Neural cell (in vitro differentiated cells): Measurements from ENCODE around the gene GSG1. TPM values are rescaled to one million over a fixed set of nuclear protein-coding genes. Genes with fewer than 3 reads are reported as not detected.

Experiments used
- H2AFZ ChIP-seq: fragments of 200-600, 300-800 bp; sonication (generic), shearing (Covaris generic); 2 replicates; pipeline ENCODE4 v1.6.0; 2014; ENCODE audit warnings: low read depth, mild to moderate bottlenecking, antibody characterized with exemption, low read length, moderate library complexity
- H3F3A ChIP-seq: fragments of 200-600 bp; shearing (Covaris generic); 2 replicates; pipeline ENCODE4 v1.6.1; 2016; ENCODE audit warnings: mild to moderate bottlenecking, moderate library complexity, mixed read lengths, antibody characterized with exemption, low read length; ENCODE audit not compliant: insufficient read depth, poor library complexity, severe bottlenecking
- H3K27ac ChIP-seq: fragments of 200-600, 300-800 bp; sonication (generic), shearing (Covaris generic); 2 replicates; pipeline ENCODE4 v1.5.1; 2014; ENCODE audit warnings: mild to moderate bottlenecking, low read length, moderate library complexity
- H3K27me3 ChIP-seq: fragments of 300-800, 200-600 bp; sonication (generic), shearing (Covaris generic); 2 replicates; pipeline ENCODE4 v1.6.0; 2014; ENCODE audit warnings: mild to moderate bottlenecking, low read depth, low read length, moderate library complexity; ENCODE audit not compliant: insufficient read depth
- H3K36me3 ChIP-seq: fragments of 300-800, 200-600 bp; sonication (generic), shearing (Covaris generic); 2 replicates; pipeline ENCODE4 v1.5.1; 2014; ENCODE audit warnings: mild to moderate bottlenecking, antibody characterized with exemption, low read length, moderate library complexity; ENCODE audit not compliant: insufficient read depth
- H3K4me2 ChIP-seq: fragments of 300-800, 200-600 bp; sonication (generic), shearing (Covaris generic); 2 replicates; pipeline ENCODE4 v1.6.0; 2014; ENCODE audit warnings: mild to moderate bottlenecking, low read length
- H3K4me3 ChIP-seq: fragments of 300-800, 200-600 bp; sonication (generic), shearing (Covaris generic); 2 replicates; pipeline ENCODE4 v1.5.1; 2014; ENCODE audit warnings: mild to moderate bottlenecking, low read length, moderate library complexity
- H3K79me2 ChIP-seq: fragments of 200-600 bp; shearing (Covaris generic); replicated peaks from 2 replicates; pipeline ENCODE4 v1.6.0; 2014; ENCODE audit warnings: mild to moderate bottlenecking, low read length, moderate library complexity; ENCODE audit not compliant: insufficient read depth
- H3K9ac ChIP-seq: fragments of 300-800, 200-600 bp; sonication (generic), shearing (Covaris generic); 2 replicates; pipeline ENCODE4 v1.6.1; 2016; ENCODE audit warnings: mild to moderate bottlenecking, low read length, mixed read lengths
- H3K9me2 ChIP-seq: fragments of 200-600 bp; shearing (Covaris generic); 2 replicates; pipeline ENCODE4 v1.6.1; 2016; ENCODE audit warnings: mild to moderate bottlenecking, low read length, mixed read lengths; ENCODE audit not compliant: insufficient read depth
- H3K9me3 ChIP-seq: fragments of 200-600, 300-800 bp; sonication (generic), shearing (Covaris generic); 2 replicates; pipeline ENCODE4 v1.6.1; 2016; ENCODE audit warnings: mild to moderate bottlenecking, mixed run types, low read length, moderate library complexity, mixed read lengths
- H4K20me1 ChIP-seq: fragments of 200-600 bp; shearing (Covaris generic); 2 replicates; pipeline ENCODE4 v1.6.1; 2016; ENCODE audit warnings: mild to moderate bottlenecking, mixed run types; ENCODE audit not compliant: insufficient read depth
- EP300 ChIP-seq: fragments of 450-650 bp; conservative IDR thresholded peaks from 2 replicates; pipeline ENCODE4 v1.6.1; 2014; ENCODE audit warnings: antibody characterized with exemption, mild to moderate bottlenecking, moderate library complexity; ENCODE audit not compliant: poor library complexity, severe bottlenecking
- MXI1 ChIP-seq: fragments of 450-650 bp; conservative IDR thresholded peaks from 2 replicates; pipeline ENCODE4 v1.6.1; 2014; ENCODE audit warnings: antibody characterized with exemption, mild to moderate bottlenecking; ENCODE audit not compliant: poor library complexity, severe bottlenecking
- POLR2AphosphoS5 ChIP-seq: IDR thresholded peaks from 2 replicates; pipeline ENCODE4 v1.6.1; 2012
- RAD21 ChIP-seq: fragments of 450-650 bp; conservative IDR thresholded peaks from 2 replicates; pipeline ENCODE4 v1.6.1; 2014; ENCODE audit warnings: antibody characterized with exemption, mild to moderate bottlenecking, moderate library complexity
- SMC3 ChIP-seq: fragments of 450-650 bp; conservative IDR thresholded peaks from 2 replicates; pipeline ENCODE4 v1.6.1; 2014; ENCODE audit warnings: antibody characterized with exemption, mild to moderate bottlenecking, moderate library complexity; ENCODE audit not compliant: poor library complexity
- TAF1 ChIP-seq: IDR thresholded peaks from 2 replicates; pipeline ENCODE4 v1.6.1; 2012; ENCODE audit warnings: low read depth
- polyA plus RNA-seq: library from polyadenylated mRNA; depleted of rRNA; stranded (reverse); fragments of >200 nt; gene quantifications from 2 replicates; pipeline ENCODE4 v1.2.3, GENCODE V29; 2014
- TF ChIP-seq, protein P1 (sequence below): fragments of 450-650 bp; IDR thresholded peaks from 2 replicates; pipeline ENCODE4 v1.5.1; 2014; ENCODE audit warnings: antibody characterized with exemption, mild to moderate bottlenecking, moderate library complexity; ENCODE audit not compliant: poor library complexity, severe bottlenecking
- TF ChIP-seq, protein P2 (sequence below): IDR thresholded peaks from 2 replicates; pipeline ENCODE4 v1.6.1; 2012; ENCODE audit warnings: borderline replicate concordance

GSG1 gene
- polyA plus RNA-seq, 1 donor from 2014 or later, result 0.17 TPM

DNA sequence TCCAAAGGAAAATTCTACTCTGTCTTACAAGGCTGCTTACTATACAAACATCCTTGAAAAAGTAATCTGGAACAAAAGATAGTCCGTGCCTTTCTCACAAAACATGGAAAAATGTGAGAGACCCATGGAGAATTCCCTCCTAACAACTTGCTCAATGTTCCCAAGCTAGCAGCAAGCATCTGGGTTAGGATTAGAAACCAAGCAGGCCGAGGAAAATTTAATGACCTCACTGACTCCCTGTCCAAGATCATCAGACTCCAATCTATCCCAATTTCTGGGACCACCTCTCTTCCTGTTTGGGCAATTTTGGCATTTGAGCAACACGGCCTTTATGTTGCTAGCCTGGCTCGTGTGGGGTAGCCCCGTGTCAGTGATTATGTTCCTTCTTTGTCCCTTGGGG is 18.1 kb upstream of the GSG1 start:
- H4K20me1 ChIP-seq, result no peaks in the 10 kb centered on the region
- no peak for TF ChIP-seq EP300
- TF ChIP-seq TAF1, result no peak
- no peak for TF ChIP-seq SMC3
- TF ChIP-seq, protein P1, sequence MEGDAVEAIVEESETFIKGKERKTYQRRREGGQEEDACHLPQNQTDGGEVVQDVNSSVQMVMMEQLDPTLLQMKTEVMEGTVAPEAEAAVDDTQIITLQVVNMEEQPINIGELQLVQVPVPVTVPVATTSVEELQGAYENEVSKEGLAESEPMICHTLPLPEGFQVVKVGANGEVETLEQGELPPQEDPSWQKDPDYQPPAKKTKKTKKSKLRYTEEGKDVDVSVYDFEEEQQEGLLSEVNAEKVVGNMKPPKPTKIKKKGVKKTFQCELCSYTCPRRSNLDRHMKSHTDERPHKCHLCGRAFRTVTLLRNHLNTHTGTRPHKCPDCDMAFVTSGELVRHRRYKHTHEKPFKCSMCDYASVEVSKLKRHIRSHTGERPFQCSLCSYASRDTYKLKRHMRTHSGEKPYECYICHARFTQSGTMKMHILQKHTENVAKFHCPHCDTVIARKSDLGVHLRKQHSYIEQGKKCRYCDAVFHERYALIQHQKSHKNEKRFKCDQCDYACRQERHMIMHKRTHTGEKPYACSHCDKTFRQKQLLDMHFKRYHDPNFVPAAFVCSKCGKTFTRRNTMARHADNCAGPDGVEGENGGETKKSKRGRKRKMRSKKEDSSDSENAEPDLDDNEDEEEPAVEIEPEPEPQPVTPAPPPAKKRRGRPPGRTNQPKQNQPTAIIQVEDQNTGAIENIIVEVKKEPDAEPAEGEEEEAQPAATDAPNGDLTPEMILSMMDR, result no peak
- TF ChIP-seq RAD21, result no peak
- TF ChIP-seq, protein P2, sequence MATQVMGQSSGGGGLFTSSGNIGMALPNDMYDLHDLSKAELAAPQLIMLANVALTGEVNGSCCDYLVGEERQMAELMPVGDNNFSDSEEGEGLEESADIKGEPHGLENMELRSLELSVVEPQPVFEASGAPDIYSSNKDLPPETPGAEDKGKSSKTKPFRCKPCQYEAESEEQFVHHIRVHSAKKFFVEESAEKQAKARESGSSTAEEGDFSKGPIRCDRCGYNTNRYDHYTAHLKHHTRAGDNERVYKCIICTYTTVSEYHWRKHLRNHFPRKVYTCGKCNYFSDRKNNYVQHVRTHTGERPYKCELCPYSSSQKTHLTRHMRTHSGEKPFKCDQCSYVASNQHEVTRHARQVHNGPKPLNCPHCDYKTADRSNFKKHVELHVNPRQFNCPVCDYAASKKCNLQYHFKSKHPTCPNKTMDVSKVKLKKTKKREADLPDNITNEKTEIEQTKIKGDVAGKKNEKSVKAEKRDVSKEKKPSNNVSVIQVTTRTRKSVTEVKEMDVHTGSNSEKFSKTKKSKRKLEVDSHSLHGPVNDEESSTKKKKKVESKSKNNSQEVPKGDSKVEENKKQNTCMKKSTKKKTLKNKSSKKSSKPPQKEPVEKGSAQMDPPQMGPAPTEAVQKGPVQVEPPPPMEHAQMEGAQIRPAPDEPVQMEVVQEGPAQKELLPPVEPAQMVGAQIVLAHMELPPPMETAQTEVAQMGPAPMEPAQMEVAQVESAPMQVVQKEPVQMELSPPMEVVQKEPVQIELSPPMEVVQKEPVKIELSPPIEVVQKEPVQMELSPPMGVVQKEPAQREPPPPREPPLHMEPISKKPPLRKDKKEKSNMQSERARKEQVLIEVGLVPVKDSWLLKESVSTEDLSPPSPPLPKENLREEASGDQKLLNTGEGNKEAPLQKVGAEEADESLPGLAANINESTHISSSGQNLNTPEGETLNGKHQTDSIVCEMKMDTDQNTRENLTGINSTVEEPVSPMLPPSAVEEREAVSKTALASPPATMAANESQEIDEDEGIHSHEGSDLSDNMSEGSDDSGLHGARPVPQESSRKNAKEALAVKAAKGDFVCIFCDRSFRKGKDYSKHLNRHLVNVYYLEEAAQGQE, result no peak
- TF ChIP-seq MXI1, result no peak
- H3K27ac ChIP-seq, result no peak overlapping the region
- H3K4me3 ChIP-seq, result no peak overlapping the region
- no peaks in the 10 kb centered on the region for H3K79me2 ChIP-seq
- no peaks in the 10 kb centered on the region for H3K27me3 ChIP-seq
- no peak overlapping the region for H3K4me2 ChIP-seq
- no peak overlapping the region for H2AFZ ChIP-seq
- no peaks in the 10 kb centered on the region for H3F3A ChIP-seq
- H3K9me2 ChIP-seq, result no peaks in the 10 kb centered on the region
- no peak overlapping the region for H3K9ac ChIP-seq
- H3K9me3 ChIP-seq, result no peaks in the 10 kb centered on the region
- no peaks in the 10 kb centered on the region for H3K36me3 ChIP-seq

DNA sequence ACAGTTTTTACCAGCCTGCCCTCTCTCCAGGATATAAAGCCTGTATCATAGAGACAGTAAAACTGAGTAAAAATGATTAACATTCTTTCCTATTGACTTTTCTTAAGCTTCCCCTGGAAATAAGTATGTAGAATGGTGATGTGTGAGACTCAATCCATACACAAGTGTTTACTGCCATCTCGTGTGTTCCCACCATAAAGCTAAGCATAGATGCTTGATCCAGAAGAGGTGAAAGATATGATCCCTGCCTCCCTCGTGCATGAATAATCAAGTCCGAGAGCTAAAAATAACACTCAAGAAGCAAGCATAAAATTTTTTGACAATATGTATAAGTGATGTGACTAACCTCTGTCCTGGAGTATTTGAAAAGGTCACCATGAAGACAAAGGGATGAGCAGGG is 16.9 kb upstream of the GSG1 start:
- H3F3A ChIP-seq, result no peaks in the 10 kb centered on the region
- H3K4me3 ChIP-seq, result no peak overlapping the region
- no peak overlapping the region for H3K27ac ChIP-seq
- H3K36me3 ChIP-seq, result no peaks in the 10 kb centered on the region
- no peak overlapping the region for H3K4me2 ChIP-seq
- H3K27me3 ChIP-seq, result no peaks in the 10 kb centered on the region
- no peak overlapping the region for H3K9ac ChIP-seq
- TF ChIP-seq SMC3 (no peak), EP300 (no peak), POLR2AphosphoS5 (no peak)
- TF ChIP-seq, protein P2, result no peak
- TF ChIP-seq, protein P1, result no peak
- no peak overlapping the region for H2AFZ ChIP-seq
- no peaks in the 10 kb centered on the region for H3K9me3 ChIP-seq
- H4K20me1 ChIP-seq, result no peaks in the 10 kb centered on the region
- H3K79me2 ChIP-seq, result no peaks in the 10 kb centered on the region
- H3K9me2 ChIP-seq, result no peaks in the 10 kb centered on the region
